KMS-11 (cell line): Measurements from ENCODE around the gene LGR4.

Source experiments
- H2AFZ ChIP-seq: fragments of 200-600 bp; sonication (generic); 2 replicates; pipeline ENCODE4 v1.6.1; 2016; ENCODE audit warnings: antibody characterized with exemption, mixed run types, low read depth
- H3K27ac ChIP-seq: fragments of 200-600 bp; sonication (generic); 2 replicates; pipeline ENCODE4 v1.6.1; 2016; ENCODE audit warnings: mild to moderate bottlenecking, mixed run types
- H3K27me3 ChIP-seq: fragments of 200-600 bp; sonication (generic); 2 replicates; pipeline ENCODE4 v1.6.1; 2017; ENCODE audit warnings: mild to moderate bottlenecking, low read depth, mixed run types, moderate library complexity; ENCODE audit not compliant: insufficient read depth
- H3K36me3 ChIP-seq: fragments of 200-600 bp; sonication (generic); 2 replicates; pipeline ENCODE4 v1.6.1; 2017; ENCODE audit warnings: mild to moderate bottlenecking, mixed run types; ENCODE audit not compliant: insufficient read depth
- H3K4me1 ChIP-seq: fragments of 200-600 bp; sonication (generic); 2 replicates; pipeline ENCODE4 v1.6.1; 2016; ENCODE audit warnings: mild to moderate bottlenecking, low read depth, mixed run types; ENCODE audit not compliant: poor library complexity, severe bottlenecking
- H3K4me2 ChIP-seq: fragments of 200-600 bp; sonication (generic); 2 replicates; pipeline ENCODE4 v1.7.0; 2016; ENCODE audit warnings: mild to moderate bottlenecking, mixed run types
- H3K4me3 ChIP-seq: fragments of 200-600 bp; sonication (generic); IDR thresholded peaks from 2 replicates; pipeline ENCODE4 v1.6.1; 2017; ENCODE audit warnings: low read depth, low read length, mixed read lengths; ENCODE audit not compliant: insufficient read depth
- H3K79me2 ChIP-seq: fragments of 200-600 bp; sonication (generic); 2 replicates; pipeline ENCODE4 v1.6.1; 2016; ENCODE audit warnings: low read depth, mixed run types; ENCODE audit not compliant: insufficient read depth
- H3K9ac ChIP-seq: fragments of 200-600 bp; sonication (generic); 2 replicates; pipeline ENCODE4 v1.6.1; 2016; ENCODE audit warnings: mild to moderate bottlenecking, mixed run types
- H4K20me1 ChIP-seq: fragments of 200-600 bp; sonication (generic); 2 replicates; pipeline ENCODE4 v1.6.1; 2016; ENCODE audit warnings: mild to moderate bottlenecking, mixed run types; ENCODE audit not compliant: insufficient read depth
- CTCF ChIP-seq: fragments of 200-600 bp; sonication (generic); conservative IDR thresholded peaks from 2 replicates; pipeline ENCODE4 v1.6.1; 2017; ENCODE audit warnings: low read depth, mild to moderate bottlenecking, antibody characterized with exemption, low read length, moderate library complexity, mixed read lengths

LGR4 gene

GRCh38 chr11:27361649-27362431 lies 110.8 kb downstream of the LGR4 start:
- H3K27ac ChIP-seq = peak overlapping the region; percentile 71; the same call in 1 of the 2 replicates
- H4K20me1 ChIP-seq = no peaks in the 10 kb centered on the region
- no peak for TF ChIP-seq CTCF
- H3K4me3 ChIP-seq = no peak overlapping the region
- H3K9ac ChIP-seq = peak overlapping the region; percentile 81
- peak overlapping the region; percentile 98; the same call in 1 of the 2 replicates for H2AFZ ChIP-seq
- H3K27me3 ChIP-seq = no peaks in the 10 kb centered on the region
- H3K79me2 ChIP-seq = peaks cover 16% of the 10 kb centered on the region
- H3K4me1 ChIP-seq = peaks cover 68% of the 10 kb centered on the region
- no peaks in the 10 kb centered on the region for H3K36me3 ChIP-seq
- peak overlapping the region; percentile 72 for H3K4me2 ChIP-seq

- peak overlapping the region; percentile 67; the same call in 1 of the 2 replicates for H3K4me2 ChIP-seq
- H3K36me3 ChIP-seq = peaks cover 4% of the 10 kb centered on the region; the same call in 1 of the 2 replicates
- peaks cover 75% of the 10 kb centered on the region for H3K4me1 ChIP-seq
- H2AFZ ChIP-seq = no peak overlapping the region
- H4K20me1 ChIP-seq = no peaks in the 10 kb centered on the region
- H3K4me3 ChIP-seq = no peak overlapping the region
- no peaks in the 10 kb centered on the region for H3K27me3 ChIP-seq
- no peak for TF ChIP-seq CTCF
- H3K27ac ChIP-seq = peak overlapping the region; percentile 56; the same call in 1 of the 2 replicates
- H3K9ac ChIP-seq = no peak overlapping the region
- peaks cover 16% of the 10 kb centered on the region for H3K79me2 ChIP-seq
Observed at GRCh38 chr11:27358296-27358695, 114.3 kb downstream of the LGR4 start.

- H3K79me2 ChIP-seq = peaks cover 10% of the 10 kb centered on the region
- H3K9ac ChIP-seq = peak overlapping the region; percentile 14; the same call in 1 of the 2 replicates
- no peaks in the 10 kb centered on the region for H4K20me1 ChIP-seq
- H3K4me3 ChIP-seq = no peak overlapping the region
- no peak for TF ChIP-seq CTCF
- peak overlapping the region; percentile 56 for H3K27ac ChIP-seq
- no peaks in the 10 kb centered on the region for H3K27me3 ChIP-seq
- H3K36me3 ChIP-seq = peaks cover 4% of the 10 kb centered on the region; the same call in 1 of the 2 replicates
- peak overlapping the region; percentile 67 for H3K4me2 ChIP-seq
- no peak overlapping the region for H2AFZ ChIP-seq
- H3K4me1 ChIP-seq = peaks cover 73% of the 10 kb centered on the region
Observed at GRCh38 chr11:27357250-27357649, 115.3 kb downstream of the LGR4 start.

GRCh38 chr11:27356624-27357222 lies 115.9 kb downstream of the LGR4 start:
- peak overlapping the region; percentile 14; the same call in 1 of the 2 replicates for H3K9ac ChIP-seq
- no peak overlapping the region for H2AFZ ChIP-seq
- no peaks in the 10 kb centered on the region for H4K20me1 ChIP-seq
- peaks cover 4% of the 10 kb centered on the region; the same call in 1 of the 2 replicates for H3K36me3 ChIP-seq
- H3K4me2 ChIP-seq = peak overlapping the region; percentile 67
- H3K4me1 ChIP-seq = peaks cover 68% of the 10 kb centered on the region
- peak overlapping the region; percentile 56 for H3K27ac ChIP-seq
- no peak overlapping the region for H3K4me3 ChIP-seq
- no peak for TF ChIP-seq CTCF
- peaks cover 4% of the 10 kb centered on the region for H3K79me2 ChIP-seq
- H3K27me3 ChIP-seq = no peaks in the 10 kb centered on the region
